Glomerular endothelial cell (primary cell): ENCODE results near the gene SLC26A1. TPM values are rescaled to one million over a fixed set of nuclear protein-coding genes. Genes with fewer than 3 reads are reported as not detected.
"Not testable (repeated sequence)": the region's sequence is repeated elsewhere in the genome, so short reads cannot be mapped to it uniquely, and the experiment has no call there.

Source experiments
- DNase-seq: peaks from one replicate; pipeline ENCODE4 v3.0.0-alpha.2; 2011; ENCODE audit warnings: low read depth, low spot score; ENCODE audit errors: extremely low read depth
- total RNA-seq: library from RNA; depleted of rRNA; stranded (reverse); fragments of >200 nt; gene quantifications from 2 replicates; pipeline ENCODE4 v1.2.3, GENCODE V29; 2015

The SLC26A1 gene
- total RNA-seq, 1 donor from 2014 or later: 0.41 TPM

DNA sequence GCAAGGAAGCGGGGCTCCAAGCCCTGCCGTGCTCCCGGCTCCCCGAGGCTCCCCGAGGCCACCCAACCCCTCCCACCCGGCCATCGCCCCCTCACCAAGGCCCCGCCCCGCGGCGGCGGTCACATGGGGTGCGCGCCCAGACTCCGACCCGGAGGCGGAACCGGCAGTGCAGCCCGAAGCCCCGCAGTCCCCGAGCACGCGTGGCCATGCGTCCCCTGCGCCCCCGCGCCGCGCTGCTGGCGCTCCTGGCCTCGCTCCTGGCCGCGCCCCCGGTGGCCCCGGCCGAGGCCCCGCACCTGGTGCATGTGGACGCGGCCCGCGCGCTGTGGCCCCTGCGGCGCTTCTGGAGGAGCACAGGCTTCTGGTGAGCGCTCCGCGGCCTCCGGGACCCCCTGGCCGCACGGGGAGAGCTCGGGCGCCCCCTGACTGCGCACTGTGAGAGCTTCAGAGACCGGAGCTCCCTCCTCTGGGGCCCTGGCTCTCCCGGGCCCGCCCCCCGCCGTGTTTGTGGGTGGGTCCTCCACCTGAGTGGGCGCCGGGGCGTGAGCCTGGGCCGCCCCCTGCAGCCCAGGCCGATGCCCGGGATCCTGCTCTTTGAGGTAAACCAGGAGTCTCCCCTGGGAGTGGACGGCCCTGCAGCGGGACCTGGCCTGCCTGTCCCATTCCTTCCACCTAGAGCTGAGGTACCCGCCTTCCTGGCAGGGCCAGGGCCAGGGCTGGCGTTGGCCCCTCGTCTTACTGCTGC is 6.2 kb downstream of the SLC26A1 start, which contains the start of gene IDUA:
Gene IDUA (plus strand): TSS at position 166 of the 745 bp plus-strand sequence. CDS start 41 bp downstream, at position 207.
- no peak for DNase-seq

DNA sequence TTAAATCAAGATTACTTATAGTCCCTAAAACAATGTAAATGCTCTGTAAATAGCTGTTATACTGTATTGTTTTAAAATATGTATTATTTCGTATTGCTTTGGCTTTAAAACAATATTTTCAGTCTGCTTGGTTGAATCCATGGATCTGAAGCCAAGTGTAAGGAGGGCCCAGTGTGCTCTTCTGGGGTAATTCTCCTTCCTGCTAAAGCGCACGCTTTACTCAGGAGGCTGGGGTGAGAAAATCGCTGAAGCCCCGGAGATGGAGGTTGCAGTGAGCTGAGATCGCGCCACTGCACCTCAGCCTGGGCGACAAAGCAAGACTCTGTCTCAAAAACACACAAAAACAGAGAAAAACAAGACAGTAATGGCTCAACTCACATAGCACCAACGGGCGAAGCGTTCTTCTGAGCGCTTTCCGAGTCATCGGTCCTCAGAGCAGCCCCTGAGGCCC is 6.8 kb downstream of the SLC26A1 start:
- DNase-seq: no peak

DNA sequence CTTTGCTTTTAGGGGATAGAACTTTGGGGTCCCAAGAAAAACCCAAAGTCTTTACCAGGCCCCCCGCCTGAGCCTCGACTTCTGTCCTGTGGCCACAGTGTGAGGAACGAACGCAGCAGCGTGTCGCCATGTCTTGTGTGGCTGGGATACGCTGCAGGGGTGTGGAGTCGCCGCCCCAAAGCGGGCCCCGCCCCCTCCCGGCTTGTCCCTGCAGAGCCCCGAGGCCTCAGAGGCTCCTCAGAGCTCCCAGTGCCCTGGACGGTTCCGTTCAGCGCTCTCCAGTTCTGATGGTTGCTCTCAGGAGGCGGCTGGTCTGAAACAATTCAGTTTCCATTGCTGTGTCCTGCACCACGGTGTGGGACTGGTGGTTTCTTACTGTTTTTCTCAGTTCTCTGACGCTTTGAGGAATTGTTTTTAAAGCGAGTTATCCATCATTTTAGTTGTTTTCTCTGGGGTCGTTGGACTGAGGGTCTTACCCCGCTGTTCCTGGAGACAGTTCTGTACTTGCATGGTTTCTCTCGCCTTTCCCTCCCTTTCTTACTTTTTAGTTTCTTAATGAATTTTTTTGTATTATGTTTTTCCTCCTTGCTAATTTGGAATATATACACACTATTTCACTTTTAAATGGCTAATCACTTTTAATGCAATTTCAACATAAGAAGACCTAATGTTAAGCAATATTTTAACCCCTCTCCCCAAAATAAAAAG is 7.9 kb downstream of the SLC26A1 start:
- DNase-seq: no peak

DNA sequence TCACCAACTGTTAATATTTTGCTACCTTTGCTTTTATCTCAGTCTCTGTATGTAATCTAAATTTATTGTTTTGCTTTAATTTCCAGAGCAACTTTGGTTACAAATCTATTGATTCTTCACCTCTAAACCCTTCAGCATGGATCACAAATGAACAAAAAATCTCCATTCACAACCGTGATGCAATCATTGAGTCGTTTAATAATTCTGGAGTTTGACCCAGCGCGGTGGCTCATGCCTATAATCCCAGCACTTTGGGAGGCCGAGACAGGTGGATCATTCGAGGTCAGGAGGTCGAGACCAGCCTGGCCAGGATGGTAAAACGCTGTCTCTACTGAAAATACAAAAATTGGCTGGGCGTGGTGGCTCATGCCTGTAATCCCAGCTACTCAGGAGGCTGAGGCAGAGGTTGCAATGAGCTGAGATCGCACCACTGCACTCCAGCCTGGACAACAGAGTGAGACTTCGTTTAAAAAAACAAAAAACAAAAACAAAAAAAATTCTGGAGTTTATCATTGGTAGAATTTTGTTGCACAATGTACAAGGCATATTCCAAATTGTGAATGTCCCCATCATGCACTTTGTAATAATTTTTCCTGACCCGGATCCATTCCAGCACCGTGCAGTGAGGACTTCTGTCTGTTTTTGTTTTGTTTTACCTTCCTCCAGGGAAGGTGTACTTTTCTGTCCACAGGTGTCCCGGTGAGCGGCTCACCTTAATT is 8.7 kb downstream of the SLC26A1 start:
- DNase-seq: no peak

DNA sequence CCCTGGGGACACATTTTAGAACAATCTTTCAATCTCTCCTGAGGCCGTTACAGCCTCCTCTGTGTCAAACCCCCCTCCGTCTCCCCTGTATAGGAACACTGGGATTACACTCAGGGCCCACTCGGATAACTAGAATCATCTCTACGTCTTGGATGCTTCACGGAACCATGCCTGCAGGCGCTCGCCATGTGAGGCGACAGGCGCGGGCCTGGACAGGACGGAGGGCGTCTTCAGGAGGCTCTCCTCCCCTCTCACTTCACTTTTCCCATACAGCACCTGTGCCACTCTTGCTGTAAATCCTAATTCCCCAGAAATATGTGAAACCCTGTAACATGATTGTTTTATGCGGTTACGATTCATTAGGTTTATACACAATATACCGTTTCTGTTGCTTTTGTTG is 10.4 kb downstream of the SLC26A1 start:
- DNase-seq: no peak

DNA sequence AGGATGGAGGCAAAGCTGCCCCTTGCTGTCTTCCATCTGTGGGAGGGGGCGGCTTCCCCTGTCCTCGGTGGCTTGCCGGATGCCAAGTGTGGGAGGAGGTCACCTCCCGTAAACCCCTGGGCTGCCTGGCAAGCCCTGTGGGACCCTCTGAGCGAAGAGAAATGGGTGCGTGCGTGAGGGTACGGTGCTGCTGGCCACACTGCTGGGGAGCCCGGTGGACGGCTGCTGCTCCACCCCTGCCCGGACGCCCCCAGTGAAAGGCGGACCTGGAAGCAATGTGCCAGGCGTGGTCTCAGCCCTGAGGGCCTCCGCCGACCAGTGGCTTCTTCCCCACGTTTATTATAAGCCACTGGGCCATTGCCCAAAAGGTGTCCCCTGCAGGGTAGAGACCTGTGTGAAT is 10.9 kb downstream of the SLC26A1 start:
- no peak for DNase-seq

DNA sequence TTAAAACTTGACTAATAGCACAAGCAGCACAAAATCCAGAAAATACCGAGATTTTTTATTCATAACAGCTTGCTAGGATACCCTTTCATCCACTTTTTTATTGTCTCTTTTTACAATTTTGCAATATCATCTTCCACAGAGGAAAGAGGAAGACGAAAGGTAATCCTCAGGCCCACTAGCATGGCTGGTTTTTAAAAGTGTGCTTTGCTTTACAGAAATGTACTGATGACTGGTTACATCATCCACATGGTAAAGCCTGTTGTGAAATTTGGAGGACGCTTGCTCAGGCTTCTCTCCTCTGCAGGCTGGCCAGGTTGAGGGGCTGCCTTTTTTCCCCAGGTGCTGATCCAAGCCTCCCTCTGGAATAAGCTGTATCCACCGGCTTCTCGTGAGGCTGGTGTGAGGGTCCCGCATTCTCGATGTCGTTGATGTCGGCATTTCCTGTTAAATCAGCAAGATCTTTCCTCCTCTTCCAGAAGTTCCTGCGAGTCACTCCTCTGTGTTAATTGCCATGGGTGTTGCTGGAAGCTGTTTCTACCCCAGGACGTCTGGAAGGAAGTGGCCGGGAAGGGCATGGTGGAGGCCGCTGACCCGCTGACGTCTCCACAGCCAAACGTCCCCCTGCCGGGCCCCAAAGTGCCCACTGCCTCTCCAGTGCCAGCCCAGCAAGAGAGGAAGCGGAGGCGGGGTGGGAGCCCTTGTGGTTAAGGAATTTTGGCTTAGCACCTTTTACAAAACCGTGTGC is 14.1 kb downstream of the SLC26A1 start:
- DNase-seq: no peak

DNA sequence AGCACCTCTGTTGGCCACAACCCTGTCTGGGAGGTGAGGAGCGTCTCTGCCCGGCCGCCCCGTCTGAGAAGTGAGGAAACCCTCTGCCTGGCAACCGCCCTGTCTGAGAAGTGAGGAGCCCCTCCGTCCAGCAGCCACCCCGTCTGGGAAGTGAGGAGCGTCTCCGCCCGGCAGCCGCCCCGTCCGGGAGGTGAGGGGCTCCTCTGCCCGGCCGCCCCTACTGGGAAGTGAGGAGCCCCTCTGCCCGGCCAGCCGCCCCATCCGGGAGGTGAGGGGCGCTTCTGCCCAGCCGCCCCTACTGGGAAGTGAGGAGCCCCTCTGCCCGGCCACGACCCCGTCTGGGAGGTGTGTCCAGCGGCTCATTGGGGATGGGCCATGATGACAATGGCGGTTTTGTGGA is 17.2 kb downstream of the SLC26A1 start:
- DNase-seq: not testable (repeated sequence)

DNA sequence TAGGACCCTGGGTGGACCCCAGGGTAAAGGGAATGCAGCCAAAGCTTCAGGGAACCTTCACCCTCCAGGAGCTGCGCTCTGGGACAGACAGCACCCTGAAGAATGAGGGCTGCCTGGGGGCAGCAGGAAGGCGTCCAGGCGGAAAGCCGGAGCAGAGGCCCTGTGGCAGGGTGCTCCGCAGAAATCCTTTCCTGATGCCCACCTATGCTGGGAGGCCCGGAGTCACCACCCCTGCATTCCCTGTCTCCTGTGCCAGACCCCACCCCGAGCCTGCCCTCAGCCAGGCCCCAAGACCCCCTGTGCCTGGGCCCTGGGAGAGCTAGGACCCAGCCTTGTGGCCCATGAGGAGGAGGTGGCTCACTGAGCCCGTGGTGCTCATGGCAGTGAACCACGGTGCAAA is 18.5 kb downstream of the SLC26A1 start:
- no peak for DNase-seq

DNA sequence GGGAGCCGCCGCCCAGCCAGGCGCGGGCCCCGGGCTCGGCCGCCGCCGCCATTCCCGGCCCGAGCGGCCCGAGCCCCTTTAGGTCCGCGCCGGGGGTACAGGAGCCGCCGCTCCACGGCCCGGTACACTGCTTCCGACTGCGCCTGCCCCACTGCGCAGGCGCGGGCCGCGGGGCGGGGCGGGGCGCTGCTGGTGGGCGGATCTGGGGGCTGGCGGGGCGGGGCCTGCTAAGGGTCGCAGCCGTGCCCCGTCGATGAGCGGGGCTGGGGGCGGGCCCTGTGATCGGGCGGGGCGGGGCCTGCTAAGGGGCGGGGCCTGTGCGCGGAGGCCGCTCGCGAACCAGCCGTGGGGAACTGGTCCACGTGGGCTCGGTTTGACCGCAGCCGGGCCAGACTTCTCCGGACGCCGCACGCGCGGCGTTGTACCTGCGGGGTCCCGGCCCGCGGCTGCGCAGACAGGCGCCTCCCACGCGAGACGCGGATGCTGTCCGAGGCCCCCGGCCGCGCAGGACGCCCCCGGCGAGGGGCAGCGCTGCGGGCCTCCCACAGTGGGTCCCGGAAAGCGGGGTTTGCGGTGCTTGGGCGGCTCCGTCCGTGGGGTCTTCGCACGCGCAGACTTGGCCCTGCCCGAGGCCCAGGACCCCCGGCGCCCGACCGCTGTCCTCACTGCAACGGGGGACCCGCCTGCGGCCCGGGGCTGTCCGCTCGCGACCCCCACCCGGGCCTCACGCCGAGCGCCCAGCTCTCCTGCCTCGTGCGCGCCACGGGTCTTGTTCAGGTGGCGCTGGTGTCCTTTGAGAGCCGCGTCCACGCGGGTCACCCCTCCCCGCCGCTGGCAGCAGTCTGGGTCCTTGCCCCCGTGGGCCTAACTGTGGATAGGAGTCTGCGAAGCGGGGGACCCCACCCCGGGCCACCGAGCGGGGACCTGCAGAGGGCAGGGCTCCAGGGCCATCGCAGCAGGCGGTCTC is 19.5 kb downstream of the SLC26A1 start, which contains the start of gene DGKQ:
Gene DGKQ (minus strand): TSS at position 139 of the 967 bp plus-strand sequence. CDS start 87 bp downstream, at position 52.
- no peak for DNase-seq

DNA sequence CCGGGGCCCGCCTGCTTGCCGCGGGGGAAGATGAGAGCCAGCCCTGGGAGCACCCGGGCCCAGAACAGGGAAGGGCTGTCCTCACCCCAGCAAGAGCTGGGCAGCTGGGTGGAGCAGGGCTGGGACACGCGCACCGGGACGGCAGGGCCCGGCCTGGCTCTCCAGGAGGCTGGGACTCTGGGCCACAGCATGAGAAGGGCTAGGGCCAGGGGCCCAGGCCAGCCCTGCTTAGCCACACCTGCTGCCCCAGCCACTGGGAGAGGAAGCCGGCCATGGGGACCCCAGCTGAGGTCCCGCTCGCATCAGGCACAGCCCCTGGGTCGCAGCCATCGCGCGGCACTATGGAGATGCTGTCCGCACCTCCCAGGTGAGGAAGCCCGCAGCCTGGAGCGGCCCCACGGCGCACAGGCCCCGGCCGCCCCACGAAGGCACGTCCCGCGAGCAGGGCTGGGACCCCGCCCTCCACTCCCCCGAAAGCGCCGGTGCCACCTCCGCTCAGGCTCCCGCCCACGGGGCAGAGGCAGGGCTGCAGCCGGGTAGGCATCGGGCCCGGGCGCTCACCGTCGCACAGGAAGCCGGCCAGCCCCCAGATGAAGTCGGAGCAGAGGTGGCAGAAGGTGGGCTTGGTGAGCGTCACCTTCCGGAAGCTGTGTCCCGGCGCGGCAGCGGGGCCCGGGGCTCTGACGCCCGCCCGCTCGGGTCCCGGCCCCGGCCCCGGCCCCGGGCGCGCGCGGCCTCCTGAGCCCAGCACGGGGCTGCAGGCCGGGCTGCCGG is 20.4 kb downstream of the SLC26A1 start:
- DNase-seq: no peak

DNA sequence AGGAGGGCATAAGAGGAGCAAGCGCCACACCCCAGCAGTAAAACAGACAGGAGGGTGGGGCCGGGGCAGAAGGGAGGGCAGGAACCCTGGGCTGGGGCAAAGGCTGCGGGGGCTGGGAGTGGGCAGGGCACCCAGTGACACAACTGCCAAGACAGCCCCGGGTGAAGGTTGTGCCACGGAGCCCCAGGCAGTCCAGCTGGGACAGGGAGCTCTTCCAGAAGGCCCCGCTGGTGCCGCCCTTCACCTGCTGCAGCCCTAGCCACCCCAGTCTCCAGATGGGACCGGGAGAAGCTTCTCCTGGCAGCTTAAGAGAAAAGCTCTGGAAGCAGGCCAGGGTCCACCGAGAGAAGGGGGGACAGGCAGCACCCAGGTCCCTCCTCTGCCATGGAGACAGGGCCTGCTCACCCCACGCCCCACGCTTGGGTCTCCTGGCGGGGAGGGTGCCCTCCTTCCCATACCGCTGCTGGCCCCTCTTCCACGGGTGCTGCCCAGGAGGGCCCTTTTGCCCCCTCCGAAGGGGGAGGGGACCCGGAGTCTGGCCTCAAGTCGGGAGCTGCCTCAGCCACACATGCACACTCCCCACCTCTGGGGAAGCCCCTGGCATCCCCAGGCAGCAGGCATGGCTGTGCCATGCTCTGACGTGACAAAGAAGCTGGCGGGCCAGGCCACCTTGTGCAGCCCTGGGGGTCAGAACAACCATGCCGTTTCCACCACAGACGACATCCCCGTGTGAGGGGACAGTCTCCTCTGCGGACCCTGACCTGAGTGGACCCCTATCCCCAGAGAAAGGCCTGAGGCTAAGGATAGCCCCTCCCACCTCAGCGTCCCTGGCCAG is 21.3 kb downstream of the SLC26A1 start:
- no peak for DNase-seq

DNA sequence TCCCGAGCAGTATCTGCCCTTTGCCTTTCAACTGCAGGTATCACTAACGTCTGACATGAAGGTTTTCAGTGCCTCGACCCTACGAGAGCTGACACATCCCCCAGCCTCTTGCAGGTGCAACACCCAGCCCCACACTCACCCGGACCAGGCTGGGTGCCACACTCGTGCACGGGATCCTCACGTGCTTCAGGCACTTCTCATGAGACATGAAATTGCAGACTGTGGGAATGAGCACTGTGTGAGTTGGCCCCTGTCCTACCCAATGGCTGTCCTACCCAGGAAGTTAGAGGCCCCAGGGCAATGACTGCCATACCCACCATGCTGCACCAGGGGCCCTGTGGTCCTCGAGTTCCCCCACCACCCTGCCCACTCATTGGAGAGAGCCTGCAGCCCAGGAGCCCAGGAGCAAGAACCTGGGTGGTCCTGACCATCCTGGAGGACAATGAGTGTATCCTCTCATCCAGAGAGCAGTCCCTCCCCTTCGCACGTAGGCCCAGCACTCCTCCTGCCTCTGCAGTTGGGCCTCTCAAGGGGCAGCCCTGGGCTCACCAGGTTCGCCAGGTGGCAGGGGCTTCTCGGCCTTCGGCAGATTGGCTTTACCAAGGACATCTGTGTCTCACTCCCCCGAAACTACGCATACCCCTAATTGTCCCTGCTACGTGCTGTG is 22.2 kb downstream of the SLC26A1 start:
- DNase-seq: no peak

DNA sequence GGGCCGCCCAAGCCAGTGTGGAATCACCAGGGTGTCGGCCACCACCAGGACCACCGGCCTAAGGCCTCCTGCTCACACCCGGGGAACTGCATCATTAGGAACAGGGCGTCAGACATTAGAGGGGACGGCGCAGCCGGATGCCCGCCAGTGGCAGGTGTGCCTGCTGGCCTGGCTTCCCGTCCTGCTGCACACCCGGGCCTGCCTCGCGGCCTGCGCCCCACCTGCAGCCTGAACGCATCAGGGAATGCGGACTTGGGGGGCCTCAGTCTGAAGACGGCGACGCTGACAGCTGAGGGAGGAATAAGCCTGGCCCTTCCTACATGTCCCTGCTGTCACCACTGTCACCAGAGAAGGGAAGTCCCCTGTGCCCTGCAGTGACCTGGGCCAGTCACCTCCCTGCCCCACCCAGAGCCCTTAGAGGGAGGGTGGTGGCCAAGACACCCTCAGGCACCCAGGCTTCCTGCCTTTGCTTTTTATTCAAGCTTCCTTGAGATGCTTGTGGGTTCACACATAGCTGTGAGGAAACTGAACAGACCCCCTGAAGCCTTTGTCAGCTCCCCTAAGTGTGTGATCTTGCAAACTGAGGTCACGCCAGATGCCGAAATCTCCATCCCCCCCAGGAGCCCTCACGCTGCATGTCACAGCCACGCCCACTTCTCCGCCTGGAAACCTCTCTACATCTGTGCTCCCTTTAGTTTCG is 23.0 kb downstream of the SLC26A1 start:
- no peak for DNase-seq

DNA sequence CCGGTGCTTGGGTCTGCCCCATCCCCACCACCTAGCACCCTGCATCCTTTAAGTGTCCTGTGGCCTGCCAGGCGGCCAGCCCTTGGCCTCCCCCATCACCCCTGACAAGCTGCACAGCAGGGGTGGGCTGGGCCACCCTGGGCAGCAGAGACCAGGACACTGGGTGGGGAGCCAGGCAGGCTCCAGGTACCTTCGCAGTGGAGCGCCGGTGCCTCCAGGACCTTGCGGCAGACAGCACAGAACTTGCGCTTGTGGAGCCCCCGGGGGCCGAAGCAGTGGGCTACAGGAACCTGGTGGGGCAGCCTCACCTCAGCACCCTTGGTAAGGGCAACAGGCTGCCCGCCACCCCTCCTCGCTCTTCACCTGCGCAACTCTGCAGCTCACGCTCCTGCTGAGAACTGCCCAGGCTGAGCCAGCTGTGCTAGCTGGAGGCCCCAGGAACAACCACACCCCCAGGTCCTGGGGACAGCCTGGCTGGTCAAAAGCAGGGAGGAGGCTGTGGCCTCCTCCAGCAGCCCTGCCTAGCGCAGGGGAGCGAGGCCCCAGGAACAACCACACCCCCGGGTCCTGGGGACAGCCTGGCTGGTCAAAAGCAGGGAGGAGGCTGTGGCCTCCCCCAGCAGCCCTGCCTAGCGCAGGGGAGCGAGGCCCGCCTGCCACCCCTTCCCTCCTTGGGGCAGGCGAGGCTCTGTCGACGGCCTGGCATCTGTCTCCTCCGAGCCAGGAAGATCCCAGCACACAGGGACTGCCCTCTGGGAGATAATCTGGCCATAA is 24.4 kb downstream of the SLC26A1 start:
- no peak for DNase-seq

DNA sequence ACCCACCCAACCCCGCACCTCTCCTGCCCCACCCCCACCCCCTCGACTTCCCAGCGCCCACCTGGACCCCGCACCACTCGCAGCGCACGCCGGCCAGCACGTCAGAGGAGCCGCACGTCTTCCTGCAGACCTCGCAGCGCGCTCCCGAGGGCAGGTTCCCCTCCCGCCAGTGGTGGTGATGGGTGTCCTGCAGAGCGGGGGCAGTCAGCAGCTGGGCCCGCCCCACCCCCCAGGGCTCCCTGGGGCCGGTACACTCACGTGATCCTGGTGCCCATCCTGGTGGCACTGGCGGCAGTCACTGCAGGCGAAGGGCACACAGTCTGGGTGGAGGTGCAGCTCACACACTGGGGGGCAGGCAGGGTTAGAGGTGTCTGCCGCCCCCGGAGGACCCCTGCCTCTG is 25.0 kb downstream of the SLC26A1 start:
- no peak for DNase-seq
